GM19099 (cell line): ENCODE results near the gene ZNF333.

ENCODE experiments used
- POLR2A ChIP-seq: IDR thresholded peaks from 3 replicates; pipeline ENCODE4 v1.6.1; 2011; ENCODE audit warnings: low read depth; ENCODE audit not compliant: insufficient read length; ENCODE audit errors: extremely low read depth

ZNF333 gene

GRCh38 chr19:14731200-14731599 is 41.4 kb downstream of the ZNF333 start:
- no peak for TF ChIP-seq POLR2A

- no peak for TF ChIP-seq POLR2A
Observed at GRCh38 chr19:14732510-14732909, 42.7 kb downstream of the ZNF333 start.

GRCh38 chr19:14733574-14733973 is 43.7 kb downstream of the ZNF333 start:
- no peak for TF ChIP-seq POLR2A

GRCh38 chr19:14735915-14736314 is 46.1 kb downstream of the ZNF333 start:
- TF ChIP-seq POLR2A: no peak

GRCh38 chr19:14746886-14747285 is 57.0 kb downstream of the ZNF333 start:
- TF ChIP-seq POLR2A: no peak

- no peak for TF ChIP-seq POLR2A
Observed at GRCh38 chr19:14748601-14749000, 58.8 kb downstream of the ZNF333 start.

- TF ChIP-seq POLR2A: no peak
Observed at GRCh38 chr19:14758816-14759215, 69.0 kb downstream of the ZNF333 start.

- TF ChIP-seq POLR2A: no peak
Observed at GRCh38 chr19:14761607-14762006, 71.8 kb downstream of the ZNF333 start.

GRCh38 chr19:14762111-14762510 is 72.3 kb downstream of the ZNF333 start:
- no peak for TF ChIP-seq POLR2A

- no peak for TF ChIP-seq POLR2A
Observed at GRCh38 chr19:14763497-14764145, 73.8 kb downstream of the ZNF333 start.

- no peak for TF ChIP-seq POLR2A
Observed at GRCh38 chr19:14764401-14764800, 74.6 kb downstream of the ZNF333 start.

- no peak for TF ChIP-seq POLR2A
Observed at GRCh38 chr19:14767466-14767971, 77.7 kb downstream of the ZNF333 start.

GRCh38 chr19:14768001-14768400 is 78.2 kb downstream of the ZNF333 start:
- TF ChIP-seq POLR2A: no peak

- no peak for TF ChIP-seq POLR2A
Observed at GRCh38 chr19:14769201-14769600, 79.4 kb downstream of the ZNF333 start.

GRCh38 chr19:14770136-14770535 is 80.3 kb downstream of the ZNF333 start:
- no peak for TF ChIP-seq POLR2A

- no peak for TF ChIP-seq POLR2A
Observed at GRCh38 chr19:14770944-14771839, 81.3 kb downstream of the ZNF333 start.
